ENCODE results near the gene SHC4. TPM values are rescaled to one million over a fixed set of nuclear protein-coding genes. Genes with fewer than 3 reads are reported as not detected.
"Not testable (repeated sequence)": the region's sequence is repeated elsewhere in the genome, so short reads cannot be mapped to it uniquely, and the experiment has no call there.

SHC4 gene
- total and polyA plus RNA-seq, 2 of the 8 experiments (the other 6 are each of a cell fraction or from before 2014, with no cell fraction given) = 0.15 to 0.30 TPM

- H3K4me1 ChIP-seq (replicated peaks in 1 of 4; ENCODE audit: control insufficient read depth in 3 of 4, insufficient read depth in 4 of 4, low read length in 3 of 4) = peaks cover 0 to 10% (median 2%) of the 10 kb centered on the region in 4 experiments; a peak in 3 of 7 replicates
- H2BK12ac ChIP-seq (ENCODE audit: low read depth, low read length); H3K4me3 ChIP-seq (ENCODE audit: extremely low read depth in 1 of 4, insufficient read depth in 2 of 4, low read depth in 3 of 4, low read length in 4 of 4); H2AFZ ChIP-seq (ENCODE audit: low read length); H3K9me3 ChIP-seq (ENCODE audit: insufficient read depth in 2 of 2, low read depth in 1 of 2, low read length in 1 of 2); H2BK5ac ChIP-seq (ENCODE audit: low read depth, low read length); H4K91ac ChIP-seq (replicated peaks; ENCODE audit: insufficient read length, low read length); H3K36me3 ChIP-seq (ENCODE audit: control insufficient read depth in 2 of 4, insufficient read depth in 4 of 4, low read length in 3 of 4); H3K56ac ChIP-seq (replicated peaks; ENCODE audit: insufficient read length, low read depth, low read length); H4K8ac ChIP-seq (ENCODE audit: extremely low read depth, insufficient read depth, low read length); FAIRE-seq; H3K27ac ChIP-seq (ENCODE audit: low read depth, low read length); H3K27me3 ChIP-seq (replicated peaks in 1 of 4; ENCODE audit: control insufficient read depth in 3 of 4, extremely low read depth in 1 of 4, insufficient read depth in 3 of 4, low read length in 3 of 4); H2BK15ac ChIP-seq (ENCODE audit: low read length); H3K23me2 ChIP-seq (ENCODE audit: low read depth, low read length); POLR2A ChIA-PET (ENCODE audit: partially characterized antibody); H4K20me1 ChIP-seq (replicated peaks in 1 of 2; ENCODE audit: control insufficient read depth in 1 of 2, insufficient read depth in 2 of 2, low read length in 2 of 2); H2AK5ac ChIP-seq (ENCODE audit: low read depth, low read length); H3K79me1 ChIP-seq (ENCODE audit: low read depth, low read length); H2BK20ac ChIP-seq (ENCODE audit: low read length); H3K4me2 ChIP-seq (ENCODE audit: insufficient read depth in 1 of 2, low read depth in 2 of 2, low read length in 2 of 2); H2BK120ac ChIP-seq (replicated peaks; ENCODE audit: low read depth, low read length); H3K23ac ChIP-seq (ENCODE audit: insufficient read length); H3K79me2 ChIP-seq (ENCODE audit: control insufficient read depth in 1 of 2, insufficient read depth in 2 of 2, low read length in 2 of 2); H3K18ac ChIP-seq (ENCODE audit: extremely low read depth, low read length); H4K5ac ChIP-seq (ENCODE audit: insufficient read length, low read depth, low read length); H3K4ac ChIP-seq (replicated peaks; ENCODE audit: insufficient read length, low read depth, low read length); H3K14ac ChIP-seq (ENCODE audit: insufficient read length); H3K9ac ChIP-seq (replicated peaks in 1 of 4; ENCODE audit: extremely low read depth in 1 of 4, low read depth in 3 of 4, low read length in 3 of 4); DNase-seq (ENCODE audit: low read depth in 1 of 2, low spot score in 2 of 2): not testable (repeated sequence)
- whole genome bisulfite sequencing, 2 experiments (ENCODE audit: extremely low coverage in 1 of 2, insufficient coverage in 1 of 2, insufficient read length in 1 of 2, insufficient replicate concordance in 2 of 2, low coverage in 1 of 2, low lambda C conversion rate in 2 of 2, missing lambda C conversion rate in 1 of 2) = 63% methylated on average over 1 of the region's 1 CpG; no CpG with 5 or more reads in 1 of the 2 experiments
- CTCF ChIA-PET (ENCODE audit: partially characterized antibody) = interaction anchor here (1.3 to 4.2 kb wide), 3 partner anchors 23 to 111 kb away, joined by 3 to 23 read pairs (median 3); no protein-coding TSS in a partner anchor
These were observed 7.2 kb upstream of the SHC4 start for GRCh38 chr15:48970926-48971325.
